Activated naive CD8-positive, alpha-beta T cell (primary cell): Measurements from ENCODE around the gene BRPF3.

Experiments
- H3K27ac Mint-ChIP-seq: one replicate; pipeline ENCODE4 v1.8.0; 2021; ENCODE audit warnings: mixed read lengths
- H3K27me3 Mint-ChIP-seq: one replicate; pipeline ENCODE4 v1.8.0; 2021; ENCODE audit warnings: mixed read lengths
- H3K36me3 Mint-ChIP-seq: one replicate; pipeline ENCODE4 v1.8.0; 2021; ENCODE audit warnings: mixed read lengths
- H3K4me1 Mint-ChIP-seq: one replicate; pipeline ENCODE4 v1.8.0; 2021; ENCODE audit warnings: low read depth, mixed read lengths
- H3K4me3 Mint-ChIP-seq: one replicate; pipeline ENCODE4 v1.8.0; 2021; ENCODE audit warnings: mild to moderate bottlenecking, mixed read lengths
- H3K9me3 Mint-ChIP-seq: one replicate; pipeline ENCODE4 v1.8.0; 2021; ENCODE audit warnings: low read depth, mixed read lengths

Gene BRPF3

DNA sequence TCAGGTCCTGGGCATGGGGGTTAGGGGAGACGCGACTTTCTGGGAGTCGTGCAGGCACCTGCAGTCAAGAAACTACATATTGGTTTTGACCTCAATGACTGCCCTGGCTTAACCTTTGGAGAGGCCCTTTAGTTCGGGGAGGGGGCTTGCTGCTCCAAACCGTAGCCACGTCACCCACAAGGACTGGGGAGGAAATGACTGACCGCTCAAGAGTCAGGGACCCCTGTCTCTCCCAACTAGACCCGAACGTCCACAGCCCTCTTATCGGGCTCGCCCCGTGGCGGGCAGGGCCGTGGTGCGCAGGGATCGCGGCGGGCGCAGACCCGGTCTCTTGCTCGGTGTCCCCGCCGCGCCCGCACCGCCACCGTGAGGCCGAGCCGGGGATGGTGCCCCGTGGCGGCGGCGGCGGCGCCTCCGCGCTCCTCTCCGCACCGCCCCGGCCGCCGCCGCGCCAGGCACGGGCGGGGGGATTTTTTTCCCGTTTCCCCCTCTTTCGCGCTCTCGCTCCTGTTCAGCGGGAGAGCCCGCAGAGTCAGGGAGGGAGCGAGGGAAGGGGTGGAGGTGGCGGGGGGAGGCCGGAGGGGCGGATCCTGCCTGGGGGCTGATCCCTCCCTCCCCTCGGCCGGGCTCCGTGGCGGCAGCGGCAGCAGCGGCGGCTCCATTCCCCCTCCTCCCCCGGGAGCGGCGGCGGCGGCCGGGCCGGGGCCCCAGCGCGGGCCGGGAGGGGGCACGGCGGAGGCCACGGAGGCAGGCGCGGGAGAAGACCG is at the start of gene BRPF3:
BRPF3 (plus strand) TSS at position 632 of the 767 bp plus-strand sequence. CDS start 3,579 bp downstream, outside the sequence.
- Mint-ChIP-seq H3K27me3 (no peaks in the 10 kb centered on the region), H3K4me1 (peaks cover 40% of the 10 kb centered on the region), H3K9me3 (no peaks in the 10 kb centered on the region), H3K27ac (peak within 1 kb of the TSS; percentile 75), H3K4me3 (peak within 1 kb of the TSS; percentile 90), H3K36me3 (peaks cover 8% of the 10 kb centered on the region)

DNA sequence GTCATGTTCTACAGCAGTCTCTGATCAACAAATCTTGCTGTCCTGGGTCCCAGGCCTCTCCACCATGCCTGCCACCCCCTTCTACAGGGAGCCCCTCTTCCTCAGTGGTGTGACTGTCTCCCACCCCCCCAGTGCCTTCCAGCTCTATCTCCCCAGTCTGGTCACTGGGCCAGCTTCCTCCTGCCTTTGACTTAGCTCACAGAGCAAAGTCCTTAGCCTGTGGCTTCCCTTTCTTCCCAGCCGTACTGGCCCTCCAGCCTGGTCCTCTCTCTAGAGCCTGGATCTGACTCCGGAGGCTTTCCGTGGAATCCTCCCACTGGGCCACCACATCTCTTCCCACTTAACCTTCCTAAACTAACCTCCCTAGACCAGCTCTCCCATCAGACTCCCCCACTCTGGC is 49.2 kb upstream of the BRPF3 start:
- peaks cover 3% of the 10 kb centered on the region for H3K36me3 Mint-ChIP-seq
- H3K27me3 Mint-ChIP-seq: no peaks in the 10 kb centered on the region
- no peak overlapping the region for H3K4me3 Mint-ChIP-seq
- peaks cover 10% of the 10 kb centered on the region for H3K4me1 Mint-ChIP-seq
- H3K27ac Mint-ChIP-seq: no peak overlapping the region
- H3K9me3 Mint-ChIP-seq: no peaks in the 10 kb centered on the region

DNA sequence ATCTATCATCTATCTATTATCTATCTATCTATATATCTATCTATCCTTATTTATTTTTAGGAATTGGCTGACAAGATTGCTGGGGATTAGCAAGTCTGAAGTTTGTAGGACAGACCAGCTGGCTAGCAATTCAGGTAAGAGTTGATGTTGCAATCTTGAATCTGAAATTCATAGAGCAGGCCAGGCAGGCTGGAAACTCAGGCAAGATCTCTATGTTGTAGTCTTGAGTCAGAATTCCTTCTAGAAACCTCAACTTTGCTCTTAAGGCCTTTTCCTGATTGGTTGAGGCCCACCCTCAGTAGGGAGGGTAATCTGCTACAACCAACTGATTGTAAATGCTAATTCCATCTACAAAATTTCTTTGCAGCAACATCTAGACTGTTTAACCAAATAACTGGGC is 47.1 kb upstream of the BRPF3 start:
- Mint-ChIP-seq H3K4me1 (peaks cover 10% of the 10 kb centered on the region), H3K27ac (no peak overlapping the region), H3K36me3 (peaks cover 3% of the 10 kb centered on the region), H3K9me3 (no peaks in the 10 kb centered on the region), H3K4me3 (no peak overlapping the region), H3K27me3 (no peaks in the 10 kb centered on the region)

- peaks cover 3% of the 10 kb centered on the region for H3K36me3 Mint-ChIP-seq
- H3K9me3 Mint-ChIP-seq: no peaks in the 10 kb centered on the region
- no peaks in the 10 kb centered on the region for H3K27me3 Mint-ChIP-seq
- no peak overlapping the region for H3K4me3 Mint-ChIP-seq
- H3K27ac Mint-ChIP-seq: no peak overlapping the region
- H3K4me1 Mint-ChIP-seq: peaks cover 10% of the 10 kb centered on the region
Observed at GRCh38 chr6:36150283-36150682, 46.3 kb upstream of the BRPF3 start.

DNA sequence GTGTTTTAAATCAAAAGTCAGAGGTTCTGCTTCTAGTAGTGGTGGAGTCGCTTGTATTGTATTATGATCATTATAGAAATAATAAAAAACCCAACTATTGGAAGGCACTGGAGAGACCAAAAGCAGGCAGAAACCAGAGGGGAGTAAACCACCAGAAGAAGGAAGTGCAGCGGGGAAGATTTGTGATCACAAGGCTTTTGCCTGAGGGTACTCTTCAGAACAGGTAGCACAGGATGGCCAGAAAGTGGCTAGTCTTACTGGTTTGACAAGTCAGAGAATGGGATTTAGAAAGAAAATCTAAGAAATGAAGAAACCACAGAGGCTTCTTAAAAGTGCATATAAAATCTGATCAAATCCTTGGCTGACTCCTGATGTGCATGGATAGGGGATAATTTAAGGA is 42.3 kb upstream of the BRPF3 start:
- Mint-ChIP-seq H3K27ac (no peak overlapping the region), H3K4me3 (no peak overlapping the region), H3K9me3 (peaks cover 5% of the 10 kb centered on the region), H3K4me1 (peaks cover 2% of the 10 kb centered on the region), H3K27me3 (no peaks in the 10 kb centered on the region), H3K36me3 (peaks cover 8% of the 10 kb centered on the region)

DNA sequence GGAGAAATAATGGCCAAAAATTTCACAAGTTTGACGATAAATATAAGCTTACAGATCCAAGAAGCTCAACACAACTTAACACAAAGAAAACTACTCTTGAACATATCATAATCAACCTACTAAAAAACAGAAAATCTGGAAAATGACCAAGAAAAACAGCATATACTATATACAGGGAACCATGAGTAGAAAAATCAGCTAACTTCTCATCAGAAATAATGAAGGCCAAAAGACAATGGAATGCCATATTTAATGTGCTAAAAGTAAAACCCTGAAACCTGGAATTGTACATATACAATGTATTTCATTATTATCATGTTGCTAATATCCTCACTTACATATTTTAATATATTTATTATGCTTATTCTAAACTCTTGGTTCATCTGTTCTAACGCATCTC is 40.9 kb upstream of the BRPF3 start:
- peaks cover 5% of the 10 kb centered on the region for H3K9me3 Mint-ChIP-seq
- H3K36me3 Mint-ChIP-seq: peaks cover 15% of the 10 kb centered on the region
- H3K4me3 Mint-ChIP-seq: no peak overlapping the region
- peaks cover under 1% of the 10 kb centered on the region for H3K4me1 Mint-ChIP-seq
- no peaks in the 10 kb centered on the region for H3K27me3 Mint-ChIP-seq
- no peak overlapping the region for H3K27ac Mint-ChIP-seq

DNA sequence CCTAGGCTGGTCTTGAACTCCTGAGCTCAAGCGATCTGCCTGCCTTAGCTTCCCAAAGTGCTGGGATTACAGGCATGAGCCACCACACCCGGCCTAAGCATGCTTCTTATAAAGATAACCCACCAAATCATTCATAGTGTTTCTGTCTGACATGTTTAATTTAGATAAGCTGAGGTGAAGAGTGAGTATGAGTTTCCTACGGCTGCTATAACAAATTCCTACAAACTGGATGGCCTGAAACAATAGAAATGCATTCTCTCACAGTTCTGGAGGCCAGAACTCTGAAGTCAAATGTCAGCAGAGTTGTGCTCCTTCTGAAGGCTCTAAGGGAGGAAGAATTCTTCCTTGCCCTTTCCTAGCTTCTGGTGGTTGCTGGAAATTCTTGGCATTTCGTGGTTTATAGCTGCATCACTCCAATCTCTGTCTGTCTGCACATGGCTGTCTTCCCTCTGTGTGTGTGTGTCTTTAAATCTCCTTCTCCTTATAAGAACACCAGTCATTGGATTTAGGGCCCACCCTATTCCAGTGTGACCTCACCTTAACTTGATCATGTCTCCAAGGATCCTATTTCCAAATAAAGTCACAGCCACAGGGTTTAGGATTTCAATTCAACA is 36.3 kb upstream of the BRPF3 start:
- no peaks in the 10 kb centered on the region for H3K27me3 Mint-ChIP-seq
- H3K4me1 Mint-ChIP-seq: no peaks in the 10 kb centered on the region
- no peak overlapping the region for H3K27ac Mint-ChIP-seq
- no peak overlapping the region for H3K4me3 Mint-ChIP-seq
- H3K9me3 Mint-ChIP-seq: peaks cover 5% of the 10 kb centered on the region
- peaks cover 17% of the 10 kb centered on the region for H3K36me3 Mint-ChIP-seq

GRCh38 chr6:36169023-36170007 is 27.2 kb upstream of the BRPF3 start:
- no peaks in the 10 kb centered on the region for H3K9me3 Mint-ChIP-seq
- H3K4me1 Mint-ChIP-seq: peaks cover 10% of the 10 kb centered on the region
- H3K36me3 Mint-ChIP-seq: peaks cover 21% of the 10 kb centered on the region
- peak overlapping the region; percentile 58 for H3K27ac Mint-ChIP-seq
- no peaks in the 10 kb centered on the region for H3K27me3 Mint-ChIP-seq
- H3K4me3 Mint-ChIP-seq: no peak overlapping the region

- no peak overlapping the region for H3K27ac Mint-ChIP-seq
- no peaks in the 10 kb centered on the region for H3K9me3 Mint-ChIP-seq
- H3K4me1 Mint-ChIP-seq: peaks cover 10% of the 10 kb centered on the region
- H3K36me3 Mint-ChIP-seq: peaks cover 21% of the 10 kb centered on the region
- no peak overlapping the region for H3K4me3 Mint-ChIP-seq
- no peaks in the 10 kb centered on the region for H3K27me3 Mint-ChIP-seq
Observed at GRCh38 chr6:36170704-36171103, 25.8 kb upstream of the BRPF3 start.

DNA sequence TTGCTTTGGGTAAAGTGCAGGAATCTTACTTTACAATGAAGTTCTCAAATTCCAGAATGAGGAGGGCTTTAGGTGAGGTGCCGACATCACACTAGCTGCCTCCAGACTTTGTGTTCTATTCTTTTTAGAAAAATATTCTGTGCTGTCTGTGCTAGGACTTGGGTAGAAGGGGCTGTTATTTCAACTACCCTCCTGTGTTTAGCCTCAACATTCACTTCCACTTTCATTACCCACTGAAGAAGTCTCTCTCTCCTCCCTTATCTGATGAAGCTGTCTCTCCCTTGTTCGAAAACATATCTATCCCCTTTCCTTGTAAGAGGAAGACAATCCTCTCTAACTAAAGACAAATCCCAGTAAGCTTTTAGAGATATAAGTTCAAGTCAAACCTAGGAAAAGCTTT is 25.0 kb upstream of the BRPF3 start:
- Mint-ChIP-seq H3K4me3 (no peak overlapping the region), H3K27me3 (no peaks in the 10 kb centered on the region)

GRCh38 chr6:36177166-36177565 is 19.4 kb upstream of the BRPF3 start:
- H3K27me3 Mint-ChIP-seq: no peaks in the 10 kb centered on the region
- no peak overlapping the region for H3K4me3 Mint-ChIP-seq
- H3K36me3 Mint-ChIP-seq: peaks cover 27% of the 10 kb centered on the region
- peaks cover 12% of the 10 kb centered on the region for H3K9me3 Mint-ChIP-seq
- H3K4me1 Mint-ChIP-seq: no peaks in the 10 kb centered on the region
- H3K27ac Mint-ChIP-seq: no peak overlapping the region

More for the DNA sequence above, 25.0 kb upstream of the BRPF3 start:
- no peak overlapping the region for H3K27ac Mint-ChIP-seq
- H3K36me3 Mint-ChIP-seq: peaks cover 16% of the 10 kb centered on the region
- H3K4me1 Mint-ChIP-seq: peaks cover 10% of the 10 kb centered on the region
- no peaks in the 10 kb centered on the region for H3K9me3 Mint-ChIP-seq

- no peaks in the 10 kb centered on the region for H3K27me3 Mint-ChIP-seq
- peaks cover 31% of the 10 kb centered on the region for H3K36me3 Mint-ChIP-seq
- peaks cover 12% of the 10 kb centered on the region for H3K9me3 Mint-ChIP-seq
- no peak overlapping the region for H3K27ac Mint-ChIP-seq
- H3K4me3 Mint-ChIP-seq: no peak overlapping the region
- H3K4me1 Mint-ChIP-seq: no peaks in the 10 kb centered on the region
Observed at GRCh38 chr6:36178544-36178943, 18.0 kb upstream of the BRPF3 start.

- Mint-ChIP-seq H3K36me3 (peaks cover 31% of the 10 kb centered on the region), H3K27ac (no peak overlapping the region)
Observed at GRCh38 chr6:36180126-36180525, 16.4 kb upstream of the BRPF3 start.

DNA sequence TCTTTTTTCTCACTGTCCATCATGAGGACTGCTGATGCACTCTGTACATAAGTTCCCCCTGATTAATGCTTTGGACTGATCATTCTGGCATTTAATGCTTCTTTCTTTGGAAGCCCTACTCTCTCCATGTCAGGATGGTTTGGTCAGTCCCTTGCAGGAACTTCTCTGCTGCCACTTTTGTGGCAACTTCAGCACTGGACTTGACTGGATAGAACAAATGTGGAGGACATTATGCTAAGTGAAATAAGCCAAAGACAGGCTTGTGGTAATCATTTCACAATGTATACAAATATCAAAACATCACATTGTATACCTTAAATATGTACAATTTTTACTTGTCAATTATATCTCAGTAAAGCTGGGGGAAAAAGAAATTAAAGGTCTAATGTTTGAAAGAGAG is 12.2 kb upstream of the BRPF3 start:
- Mint-ChIP-seq H3K4me3 (no peak overlapping the region), H3K9me3 (no peaks in the 10 kb centered on the region), H3K4me1 (no peaks in the 10 kb centered on the region), H3K36me3 (peaks cover 12% of the 10 kb centered on the region), H3K27ac (no peak overlapping the region), H3K27me3 (no peaks in the 10 kb centered on the region)

More at GRCh38 chr6:36180126-36180525, 16.4 kb upstream of the BRPF3 start:
- Mint-ChIP-seq H3K4me3 (no peak overlapping the region), H3K4me1 (no peaks in the 10 kb centered on the region), H3K27me3 (no peaks in the 10 kb centered on the region), H3K9me3 (peaks cover 12% of the 10 kb centered on the region)

DNA sequence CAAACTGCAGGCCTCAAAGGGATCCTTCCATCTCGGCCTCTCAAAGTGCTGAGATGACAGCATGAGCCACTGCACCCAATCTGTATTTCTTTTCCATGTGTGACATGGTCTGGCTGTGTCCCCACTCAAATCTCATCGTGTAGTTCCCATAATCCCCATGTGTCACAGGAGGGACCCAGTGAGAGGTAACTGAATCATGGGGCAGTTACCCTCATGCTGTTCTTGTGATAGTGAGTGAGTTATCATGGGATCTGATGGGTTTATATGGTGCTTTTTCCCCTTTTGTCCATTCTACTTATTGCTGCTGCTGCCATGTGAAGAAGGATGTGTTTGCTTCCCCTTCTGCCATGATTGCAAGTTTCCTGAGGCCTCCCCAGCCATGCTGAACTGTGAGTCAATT is 10.3 kb upstream of the BRPF3 start:
- no peak overlapping the region for H3K4me3 Mint-ChIP-seq
- no peaks in the 10 kb centered on the region for H3K27me3 Mint-ChIP-seq
- no peak overlapping the region for H3K27ac Mint-ChIP-seq
- H3K4me1 Mint-ChIP-seq: no peaks in the 10 kb centered on the region
- H3K36me3 Mint-ChIP-seq: peaks cover 9% of the 10 kb centered on the region
- H3K9me3 Mint-ChIP-seq: no peaks in the 10 kb centered on the region
